Stimulated activated CD8-positive, alpha-beta memory T cell treated with anti-CD3 and anti-CD28 coated beads, Interleukin-4, amount 100 ng/mL, for 4 hours (primary cell): Measurements from ENCODE around the gene KDM4C.
"Not testable (repeated sequence)": the region's sequence is repeated elsewhere in the genome, so short reads cannot be mapped to it uniquely, and the experiment has no call there.

Source experiments
- DNase-seq, 2 donors: peaks; one replicate each; pipeline ENCODE4 v3.0.0-alpha.2; 2020; ENCODE audit warnings: low read depth in 2 of 2, low spot score in 1 of 2

KDM4C gene

GRCh38 chr9:6757456-6758247 is at the start of gene KDM4C:
Gene KDM4C (plus strand): TSS chr9:6757973. CDS start chr9:6792989, 35,016 bp downstream.
- peak; percentile 85 to 89 for DNase-seq

- no peak for DNase-seq
Measured at GRCh38 chr9:6708732-6709131, 49.0 kb upstream of the KDM4C start.

- no peak for DNase-seq
Measured at GRCh38 chr9:6711403-6711802, 46.4 kb upstream of the KDM4C start.

GRCh38 chr9:6712041-6712440 is 45.7 kb upstream of the KDM4C start:
- no peak for DNase-seq

GRCh38 chr9:6714176-6714575 is 43.6 kb upstream of the KDM4C start:
- no peak for DNase-seq

GRCh38 chr9:6715153-6715754 is 42.5 kb upstream of the KDM4C start:
- not testable (repeated sequence) for DNase-seq

- DNase-seq: peak; percentile 23 to 32
Measured at GRCh38 chr9:6715755-6716643, 41.8 kb upstream of the KDM4C start.

- no peak for DNase-seq
Measured at GRCh38 chr9:6716766-6717165, 41.0 kb upstream of the KDM4C start.

- DNase-seq: no peak
Measured at GRCh38 chr9:6723881-6724420, 33.8 kb upstream of the KDM4C start.

GRCh38 chr9:6733257-6733656 is 24.5 kb upstream of the KDM4C start:
- no peak for DNase-seq

- no peak for DNase-seq
Measured at GRCh38 chr9:6733831-6734230, 23.9 kb upstream of the KDM4C start.

GRCh38 chr9:6735422-6735821 is 22.4 kb upstream of the KDM4C start:
- DNase-seq: no peak

GRCh38 chr9:6739218-6739617 is 18.6 kb upstream of the KDM4C start:
- no peak for DNase-seq

GRCh38 chr9:6748861-6749260 is 8.9 kb upstream of the KDM4C start:
- not testable (repeated sequence) for DNase-seq

- not testable (repeated sequence) for DNase-seq
Measured at GRCh38 chr9:6754861-6755260, 2.9 kb upstream of the KDM4C start.

- peak; percentile 52 to 62 for DNase-seq
Measured at GRCh38 chr9:6757132-6757455, 679 bp upstream of the KDM4C start.

- no peak for DNase-seq
Measured at GRCh38 chr9:6758248-6758497, 400 bp downstream of the KDM4C start.

- peak; percentile 18 to 20 for DNase-seq
Measured at GRCh38 chr9:6758498-6759184, 868 bp downstream of the KDM4C start.

GRCh38 chr9:6759185-6759977 is 1.6 kb downstream of the KDM4C start:
- no peak for DNase-seq

- DNase-seq: no peak
Measured at GRCh38 chr9:6761306-6761705, 3.5 kb downstream of the KDM4C start.
